CD4-positive, alpha-beta T cell treated with Interleukin-6 at 100 ng/mL for 8 hours (primary cell): ENCODE measurements around the gene GPR84.

ENCODE experiments used
- DNase-seq: peaks from one replicate; pipeline ENCODE4 v3.0.0-alpha.2; 2020; ENCODE audit warnings: mixed read lengths, low spot score

Gene GPR84

DNA sequence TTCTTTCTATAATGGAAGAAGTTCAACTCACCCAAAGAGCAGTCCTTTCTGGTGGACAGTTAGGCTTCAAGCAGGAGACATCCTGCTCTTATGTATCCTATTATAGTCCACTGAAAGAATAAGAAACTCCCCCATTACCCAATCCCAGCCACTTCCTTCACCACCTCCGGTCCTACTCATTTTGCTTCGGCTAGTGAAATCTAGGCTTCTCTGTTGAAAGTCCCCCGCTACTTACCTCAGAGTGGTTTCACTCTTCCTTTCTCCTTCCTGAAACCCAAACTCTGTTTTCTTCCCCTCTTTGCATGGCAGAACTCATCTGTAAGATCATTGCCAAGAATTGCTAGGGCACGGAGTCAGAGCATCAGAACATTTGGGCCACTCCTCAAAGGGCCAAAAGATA lies at the start of gene GPR84:
Gene GPR84, minus strand, starts transcription at position 74 of the 400 bp plus-strand sequence. CDS start 635 bp downstream, outside the sequence.
- DNase-seq = peak; percentile 29

DNA sequence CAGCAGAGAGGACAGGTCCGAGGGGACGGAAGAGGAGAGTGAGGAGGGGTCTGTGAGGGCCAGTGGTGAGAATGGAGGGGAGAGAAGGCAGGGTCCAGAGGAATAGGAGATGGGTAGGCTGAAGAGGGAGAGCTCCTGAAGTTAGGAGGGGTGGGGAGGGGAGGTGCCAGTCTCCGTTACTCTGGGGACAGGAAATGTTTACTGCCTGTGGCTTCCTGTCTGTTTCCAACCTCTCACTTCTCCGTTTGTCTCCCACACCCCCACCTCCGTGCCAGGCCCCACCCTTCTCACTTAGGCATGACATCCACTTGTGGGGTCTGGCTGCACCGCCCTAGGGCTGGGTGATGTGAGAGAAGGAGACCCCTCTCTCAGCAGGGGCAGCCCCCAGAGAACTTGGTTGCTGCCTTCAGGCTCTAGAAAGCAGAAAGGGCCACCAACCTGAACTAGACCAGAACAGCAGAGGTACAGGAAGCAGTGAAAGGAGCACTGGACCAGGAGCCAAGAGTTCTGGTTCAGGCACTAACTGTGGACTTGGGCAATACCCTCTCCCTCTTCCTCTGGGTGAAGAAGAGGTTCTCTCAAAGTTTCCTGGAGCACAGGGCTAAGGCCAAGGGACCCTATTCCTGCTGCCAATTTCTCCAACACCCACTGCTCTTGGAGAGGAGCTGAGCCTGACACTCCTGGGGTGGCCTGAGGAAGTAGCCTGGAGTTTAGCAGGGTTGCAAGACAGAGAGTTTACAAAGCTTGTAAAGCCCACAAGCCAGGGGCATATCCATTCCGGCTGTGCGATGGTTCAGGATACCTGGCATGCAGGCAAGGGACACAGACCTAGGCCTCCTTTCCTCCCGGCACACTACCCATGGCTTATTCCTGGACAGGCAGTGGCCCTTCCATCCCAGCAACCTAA lies 49.3 kb upstream of the GPR84 start:
- peak; percentile 83 for DNase-seq

DNA sequence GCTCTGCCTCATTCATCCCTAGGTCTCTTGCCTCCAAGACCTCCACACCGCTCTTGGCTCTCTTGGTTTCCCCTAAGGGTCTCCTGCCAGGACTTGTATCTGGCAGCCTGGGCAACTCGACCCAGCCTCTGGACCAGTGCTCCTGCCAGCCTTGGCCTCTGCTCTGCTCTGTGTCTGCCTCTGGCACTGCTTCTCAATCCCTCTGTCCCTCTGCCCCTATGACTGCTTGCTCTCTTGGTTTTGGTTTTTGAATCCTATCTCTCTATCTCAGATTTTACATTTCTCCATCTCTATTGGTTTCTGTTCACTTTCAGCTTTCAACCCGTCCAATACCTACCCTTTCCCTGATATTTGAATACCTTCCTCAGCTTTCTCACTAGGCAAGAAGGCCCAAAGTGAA lies 48.5 kb upstream of the GPR84 start:
- DNase-seq = no peak

DNA sequence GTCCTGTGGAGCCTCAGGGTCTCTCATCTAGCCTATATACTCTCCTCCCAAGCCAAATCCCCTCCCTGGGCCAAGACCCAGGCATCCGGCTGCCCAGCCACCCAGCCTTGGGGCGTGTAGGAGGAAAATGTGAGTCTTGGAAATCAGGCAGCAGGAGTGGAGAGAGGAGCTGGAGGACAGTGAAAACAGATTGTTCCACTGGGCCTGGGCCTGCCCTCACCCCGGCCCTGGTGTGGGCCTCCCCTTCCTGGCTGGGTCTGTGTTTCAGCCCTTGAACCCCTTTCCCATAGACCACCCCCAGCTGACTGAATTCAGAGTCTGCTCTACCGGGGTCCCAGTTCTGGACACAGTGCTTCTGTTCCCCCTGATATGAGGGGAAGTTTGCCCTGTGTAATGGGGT lies 48.1 kb upstream of the GPR84 start:
- no peak for DNase-seq

DNA sequence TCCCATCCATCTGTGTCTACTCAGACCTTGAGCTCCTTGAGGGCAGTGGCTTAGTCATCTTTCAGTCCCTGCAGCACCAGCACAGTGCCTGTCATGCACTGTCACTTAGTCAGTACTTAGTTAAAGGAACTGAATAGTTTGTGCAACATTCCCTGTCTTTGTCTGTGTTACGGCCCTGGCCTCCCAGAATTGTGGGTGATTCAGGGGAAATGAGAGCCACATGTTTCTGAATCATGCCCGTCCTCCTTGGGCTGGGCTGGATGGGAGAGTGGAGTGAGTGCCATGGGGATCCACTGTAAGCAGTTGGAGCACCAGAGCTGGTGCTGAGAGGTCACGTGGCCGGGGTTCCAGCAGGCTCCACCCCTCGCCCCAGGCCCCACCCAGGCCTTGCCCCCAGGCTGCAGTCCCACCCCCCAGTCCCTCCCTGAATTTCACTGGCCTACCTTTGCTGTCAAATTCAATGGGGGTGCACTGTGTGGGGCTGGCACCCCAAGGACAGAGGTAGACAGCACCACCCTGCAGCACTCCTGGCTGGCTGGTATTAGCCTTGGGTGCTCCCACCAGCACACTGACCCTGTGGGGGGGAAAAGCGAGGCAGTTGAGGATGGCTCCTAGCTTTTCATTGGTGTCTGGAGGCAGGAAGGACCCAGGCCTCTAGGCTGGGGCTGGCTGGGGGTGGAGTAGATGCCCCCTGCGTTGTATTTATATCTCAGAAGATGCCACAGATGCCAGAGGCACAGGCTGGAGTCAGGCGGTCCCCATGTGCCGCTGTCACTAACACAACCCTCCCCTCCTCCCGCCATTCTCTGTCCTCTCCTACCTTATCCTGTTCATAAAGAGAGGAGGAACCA lies 47.3 kb upstream of the GPR84 start:
- DNase-seq = peak; percentile 64

DNA sequence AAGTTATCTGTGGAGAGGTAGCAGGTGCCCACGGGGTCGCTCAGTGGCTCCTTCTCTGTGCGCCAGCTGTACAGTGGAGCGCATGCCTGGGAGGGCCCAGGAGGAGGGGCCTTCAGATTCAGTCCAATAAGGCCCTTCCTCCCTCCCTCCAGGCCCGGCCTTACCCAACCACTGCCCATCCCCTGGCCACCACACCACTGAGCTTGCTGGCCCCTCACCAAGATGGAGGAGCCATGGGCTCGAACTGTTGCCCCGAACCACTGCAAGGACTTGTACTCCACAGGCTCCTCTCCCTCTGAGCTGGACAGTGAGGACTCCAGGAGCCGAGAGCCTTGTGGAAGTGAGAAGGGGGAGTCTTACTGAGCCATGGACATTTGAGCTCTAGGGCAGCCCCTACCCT lies 45.0 kb upstream of the GPR84 start:
- DNase-seq = no peak

DNA sequence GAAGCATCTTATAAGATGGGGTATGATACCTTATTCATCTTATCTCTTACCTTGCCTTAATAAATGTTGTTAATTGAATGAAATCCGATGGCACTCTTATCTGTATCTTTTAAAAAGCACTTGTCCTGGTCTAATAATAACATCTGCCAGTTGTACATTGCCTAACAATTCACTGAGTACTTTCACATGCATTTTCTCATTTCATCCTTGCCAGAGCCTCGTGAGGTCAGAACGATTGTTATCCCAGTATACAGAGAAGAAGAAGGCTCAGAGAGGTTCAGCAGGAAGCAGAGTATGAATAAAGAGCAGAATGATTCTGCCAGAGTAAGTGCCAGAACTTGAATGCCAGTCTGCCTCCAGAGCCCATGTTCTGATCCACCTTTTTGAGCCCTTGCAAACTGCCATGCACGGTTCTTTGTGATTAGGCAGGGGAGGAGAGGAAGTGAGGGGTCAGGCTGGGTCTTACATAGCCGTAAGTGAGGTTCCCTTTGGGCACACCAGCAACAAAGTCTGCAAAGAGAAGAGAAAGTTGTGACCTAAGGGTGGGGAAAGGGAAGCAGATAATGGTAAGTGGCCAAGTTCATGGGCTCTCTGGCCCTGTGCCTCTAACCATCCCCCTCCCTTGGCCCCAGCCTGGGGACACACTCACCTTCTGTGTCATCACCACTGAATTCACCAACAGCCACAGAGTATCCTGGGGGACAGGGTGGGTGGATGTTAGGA lies 43.1 kb upstream of the GPR84 start:
- DNase-seq = no peak

DNA sequence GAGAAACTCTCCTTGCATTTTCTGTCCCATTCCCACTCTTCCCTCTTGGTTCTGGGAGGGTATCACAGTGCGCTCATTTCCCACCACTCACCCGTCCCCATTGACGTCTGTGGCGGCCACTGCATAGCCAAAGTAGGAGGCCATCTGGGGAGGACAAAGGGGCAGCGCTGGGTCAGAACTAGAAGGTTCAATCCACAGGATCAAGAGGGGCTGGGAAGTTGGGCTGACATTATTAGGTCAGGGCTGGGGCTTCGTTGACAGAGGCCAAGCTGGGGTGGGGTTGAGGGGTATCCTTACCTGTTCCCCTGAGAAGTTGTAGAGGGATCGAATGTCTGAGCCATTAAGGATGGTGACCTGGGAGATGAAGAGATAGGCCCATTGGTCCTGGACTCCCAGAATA lies 41.3 kb upstream of the GPR84 start:
- no peak for DNase-seq

DNA sequence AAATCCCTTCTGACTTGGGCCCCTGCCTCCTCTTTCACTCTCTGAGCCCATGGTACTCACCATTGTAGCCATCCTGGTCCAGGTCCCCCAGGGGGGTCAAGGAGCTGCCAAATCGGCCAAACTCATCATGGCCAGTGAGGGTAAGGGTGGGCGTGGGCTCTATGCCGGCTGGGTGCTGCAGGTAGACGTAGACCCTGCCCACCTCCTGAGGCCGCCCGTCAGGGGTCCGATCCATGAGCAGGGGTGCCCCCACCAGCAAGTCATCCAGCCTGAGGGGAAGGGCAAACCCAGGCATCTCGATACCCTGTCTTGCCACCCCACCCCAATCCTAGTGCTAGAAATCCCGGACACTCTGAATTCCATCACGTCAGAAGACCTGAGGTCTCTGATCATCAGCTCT lies 40.8 kb upstream of the GPR84 start:
- no peak for DNase-seq

DNA sequence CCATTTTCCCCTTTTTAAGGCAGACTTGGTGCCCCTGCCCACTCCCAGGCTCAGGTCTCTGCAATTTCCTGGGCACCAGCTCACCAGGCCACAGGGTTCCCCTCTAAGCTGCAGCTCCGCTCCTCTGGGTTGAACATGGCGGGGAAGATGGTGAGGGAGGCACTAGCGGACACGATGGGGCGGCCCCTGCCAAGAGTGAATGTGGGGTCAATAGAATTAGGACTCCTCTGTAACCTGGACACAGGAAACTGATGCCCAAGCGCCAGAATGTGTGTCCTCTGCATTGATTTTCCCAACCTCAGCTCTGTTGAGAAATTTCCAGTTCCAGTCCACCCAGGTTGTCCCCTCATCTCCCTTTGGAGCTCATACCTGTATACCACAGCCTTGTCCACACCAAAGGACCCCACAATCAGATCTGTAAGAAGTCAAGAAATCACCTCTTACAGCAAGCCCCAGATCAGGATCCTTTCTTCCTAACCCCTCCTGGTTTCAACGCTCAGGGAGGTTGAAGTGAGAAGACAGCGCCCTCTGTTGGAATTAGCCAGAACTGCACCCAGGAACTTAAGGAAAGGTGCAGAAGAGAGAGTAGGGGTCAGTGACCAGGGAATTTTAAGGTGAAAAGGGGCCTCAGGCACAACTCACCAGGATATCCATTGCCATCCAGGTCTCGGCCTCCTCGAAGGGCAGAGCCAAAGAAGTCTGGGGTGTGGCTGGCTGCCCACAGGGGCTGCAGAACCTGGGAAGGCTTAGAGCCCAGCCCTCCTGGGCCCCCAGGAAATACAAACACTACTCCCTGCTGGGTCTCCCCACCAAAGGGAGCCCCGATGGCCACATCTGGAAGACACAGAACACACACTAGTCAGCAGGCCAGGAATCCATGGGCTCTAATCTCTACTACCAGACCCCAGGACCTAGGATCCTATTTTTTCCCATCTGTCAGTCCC lies 40.0 kb upstream of the GPR84 start:
- DNase-seq = peak; percentile 57

DNA sequence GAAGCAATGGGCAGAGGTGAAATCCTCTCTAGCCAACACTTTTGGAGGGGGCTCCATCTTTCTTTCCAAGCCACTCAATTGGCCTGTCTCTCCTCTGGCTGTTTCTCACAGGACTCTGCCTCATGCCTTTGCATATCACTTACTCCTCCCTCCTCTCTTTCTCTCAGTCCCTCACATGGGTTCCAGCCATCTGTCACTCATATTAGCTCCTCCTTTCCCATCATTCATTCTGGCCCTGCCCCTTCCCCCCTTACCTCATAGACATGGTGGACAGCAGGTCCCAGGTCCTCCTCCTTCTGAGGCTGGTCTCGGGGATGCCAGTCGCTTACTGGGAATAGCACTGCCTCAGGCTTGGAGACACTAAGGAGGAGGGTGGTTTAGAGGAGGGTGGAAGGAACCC lies 36.8 kb upstream of the GPR84 start:
- DNase-seq = no peak

DNA sequence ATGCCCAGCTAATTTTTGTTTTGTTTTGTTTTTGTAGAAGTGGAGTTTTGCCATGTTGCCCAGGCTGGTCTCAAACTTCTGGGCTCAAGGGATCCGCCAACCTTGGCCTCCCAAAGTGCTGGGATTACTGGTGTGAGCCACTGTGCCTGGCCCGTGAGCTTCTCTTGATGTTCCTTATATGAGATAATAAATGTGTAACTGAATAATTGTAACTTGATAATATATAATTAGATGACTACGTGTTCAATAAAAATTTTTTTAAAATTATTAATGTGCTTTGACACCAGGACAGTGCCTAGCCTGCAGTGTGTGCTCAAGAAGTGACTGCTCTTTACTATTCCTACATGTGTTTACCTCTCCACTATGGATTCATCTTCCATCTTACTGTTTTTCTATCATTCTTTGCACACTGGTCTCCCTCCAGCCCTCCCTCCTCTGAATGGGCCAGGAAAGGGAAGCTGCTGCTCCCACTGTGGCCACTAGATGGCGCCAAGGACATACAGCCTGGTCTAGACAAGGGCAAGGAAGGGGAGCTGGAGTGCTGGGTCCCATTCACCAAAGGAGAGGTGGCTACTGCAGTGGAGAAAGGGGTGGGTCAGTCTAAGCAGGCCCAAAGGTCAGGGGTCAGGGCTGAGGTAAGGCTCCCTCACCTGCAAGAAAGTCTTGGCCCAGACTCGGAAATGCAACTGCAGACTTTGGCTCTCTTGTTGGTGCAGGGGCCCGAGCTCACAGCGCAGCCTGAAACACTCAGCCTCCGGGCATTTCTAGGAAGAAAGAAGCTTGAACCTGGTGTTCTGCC lies 34.9 kb upstream of the GPR84 start:
- DNase-seq = peak; percentile 85

DNA sequence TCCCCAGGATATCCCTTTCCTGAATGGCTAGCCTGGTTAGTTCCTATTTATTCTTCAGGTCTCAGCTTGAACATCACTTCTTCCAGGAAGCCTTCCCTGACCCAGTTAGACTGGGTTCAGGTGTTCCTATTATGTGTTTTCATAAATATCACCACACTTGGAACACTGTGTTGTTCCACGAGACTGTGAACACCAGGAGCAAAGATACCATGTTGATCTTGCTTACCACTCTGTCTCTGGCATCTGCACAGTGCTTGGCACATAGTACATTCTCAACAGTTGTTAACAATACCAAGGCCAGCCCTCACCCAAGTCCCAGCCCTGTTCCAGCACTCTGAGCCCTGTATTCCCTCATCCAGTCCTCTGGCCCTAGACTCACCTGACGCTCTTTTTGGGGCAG lies 33.9 kb upstream of the GPR84 start:
- DNase-seq = no peak

DNA sequence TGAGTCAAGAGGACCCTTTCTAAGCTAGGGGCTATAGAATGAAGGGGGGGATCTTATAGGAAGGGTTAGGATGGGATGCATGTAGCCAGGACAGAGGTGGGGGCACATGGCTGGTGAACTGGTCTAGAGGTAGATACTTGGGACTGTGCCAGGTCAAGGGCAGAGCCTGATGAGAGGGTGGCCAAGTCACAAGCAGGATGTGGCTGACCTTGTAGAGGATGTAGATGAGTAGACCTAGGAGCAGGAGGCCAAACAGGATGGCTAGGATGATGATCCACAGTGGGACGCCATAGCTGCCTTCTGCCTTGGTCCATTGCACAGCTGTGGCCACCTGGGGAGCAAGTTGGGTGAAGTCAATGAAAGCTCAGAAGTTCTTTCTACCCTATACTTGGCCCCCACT lies 32.9 kb upstream of the GPR84 start:
- no peak for DNase-seq

DNA sequence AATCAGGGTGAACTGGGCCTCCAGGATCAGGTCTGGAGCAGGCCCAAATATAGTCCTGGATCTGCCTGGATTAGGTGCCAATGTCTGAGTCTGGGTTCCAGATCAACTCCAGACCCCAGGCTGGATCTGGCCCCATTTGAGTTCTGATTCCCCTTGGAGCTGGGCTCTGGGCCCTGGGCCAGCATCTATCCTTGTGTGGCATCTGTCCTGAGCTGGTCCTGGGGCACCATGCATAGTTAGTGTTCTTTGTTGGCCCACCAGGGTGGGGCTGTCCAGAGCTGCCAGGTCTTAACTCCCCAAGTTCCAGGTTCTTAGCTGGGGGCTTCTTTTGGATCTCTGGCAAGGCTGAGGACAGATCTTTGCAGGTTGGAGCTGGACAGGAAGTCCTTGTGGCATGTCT lies 31.3 kb upstream of the GPR84 start:
- no peak for DNase-seq

DNA sequence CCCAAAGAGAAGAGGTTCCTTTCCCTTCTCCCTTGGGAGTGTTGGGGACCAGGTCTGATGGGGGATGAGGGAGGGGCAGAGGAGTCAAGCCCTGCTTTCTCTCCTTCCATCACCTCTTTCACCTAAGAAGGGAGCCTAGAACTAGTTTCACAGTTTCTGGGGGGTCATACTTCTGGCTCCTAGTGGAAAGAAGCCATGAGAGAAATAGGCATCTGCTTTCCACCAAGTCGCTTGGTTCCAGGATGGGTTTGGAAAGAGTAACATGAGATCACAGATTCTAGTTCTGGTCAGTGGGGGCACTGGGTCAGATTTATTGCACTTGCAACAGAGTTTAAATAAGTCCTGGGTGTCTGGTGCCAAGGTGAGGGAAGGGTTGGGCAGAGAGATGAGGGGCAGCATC lies 30.7 kb upstream of the GPR84 start:
- no peak for DNase-seq

DNA sequence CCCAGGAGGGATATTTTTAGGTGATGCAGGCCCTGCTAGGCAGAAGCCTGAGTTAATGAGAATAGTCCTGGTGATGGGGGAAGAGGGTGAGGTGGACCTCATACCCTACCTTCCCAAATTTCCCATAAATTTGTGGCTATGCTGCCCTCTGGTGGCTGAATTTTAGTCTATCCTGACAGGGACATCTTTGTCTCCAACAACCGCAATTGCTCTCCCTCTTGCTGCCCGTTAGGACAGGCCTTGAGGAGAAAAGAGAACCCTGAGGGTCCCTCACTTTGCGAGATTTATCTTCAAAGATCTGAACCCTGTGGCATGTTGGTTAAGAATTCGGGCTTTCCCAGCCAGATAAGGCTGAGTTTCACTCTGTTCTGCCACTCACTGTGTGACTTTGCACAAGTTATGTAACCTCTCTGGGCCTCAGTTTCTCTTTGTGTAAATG lies 30.0 kb upstream of the GPR84 start:
- peak; percentile 36 for DNase-seq

DNA sequence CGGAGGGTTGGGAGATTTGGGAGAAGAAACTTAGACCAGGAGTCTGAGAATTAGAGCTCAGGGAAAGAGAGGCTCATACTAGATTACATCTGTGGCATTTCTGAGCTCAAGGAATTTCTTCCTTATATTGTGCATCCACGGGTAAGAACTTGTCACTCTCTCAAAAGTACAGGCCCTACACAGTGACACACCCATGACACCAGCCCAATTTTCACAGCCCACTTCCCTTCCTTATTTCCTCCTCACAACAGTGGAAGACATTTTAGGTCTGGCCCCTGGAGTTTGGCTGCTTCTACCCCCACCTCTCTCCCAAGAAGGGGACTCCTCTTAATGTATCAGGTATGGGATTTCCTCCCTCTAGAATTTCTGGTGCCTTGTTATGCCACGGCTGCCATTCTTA lies 29.5 kb upstream of the GPR84 start:
- no peak for DNase-seq

DNA sequence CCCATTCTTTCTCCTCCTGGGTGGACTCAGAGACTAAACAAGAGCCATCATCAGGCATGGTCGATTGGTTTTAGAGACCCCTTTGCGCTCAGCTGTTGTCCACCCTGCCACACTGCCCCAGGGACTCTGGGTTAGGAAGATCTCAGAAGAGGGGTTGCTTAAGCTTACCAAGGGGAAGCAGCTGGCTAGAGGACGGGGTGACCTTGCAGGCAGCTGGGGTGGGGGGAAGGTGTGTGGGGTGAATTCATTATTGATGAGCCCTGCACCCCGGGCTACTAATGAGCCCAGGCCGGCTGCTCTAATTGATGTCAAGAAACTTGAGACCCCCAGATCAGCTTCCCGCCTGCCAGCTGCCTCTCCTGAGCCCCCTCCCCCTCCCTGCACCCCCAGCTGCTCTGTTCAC lies 28.9 kb upstream of the GPR84 start:
- no peak for DNase-seq

DNA sequence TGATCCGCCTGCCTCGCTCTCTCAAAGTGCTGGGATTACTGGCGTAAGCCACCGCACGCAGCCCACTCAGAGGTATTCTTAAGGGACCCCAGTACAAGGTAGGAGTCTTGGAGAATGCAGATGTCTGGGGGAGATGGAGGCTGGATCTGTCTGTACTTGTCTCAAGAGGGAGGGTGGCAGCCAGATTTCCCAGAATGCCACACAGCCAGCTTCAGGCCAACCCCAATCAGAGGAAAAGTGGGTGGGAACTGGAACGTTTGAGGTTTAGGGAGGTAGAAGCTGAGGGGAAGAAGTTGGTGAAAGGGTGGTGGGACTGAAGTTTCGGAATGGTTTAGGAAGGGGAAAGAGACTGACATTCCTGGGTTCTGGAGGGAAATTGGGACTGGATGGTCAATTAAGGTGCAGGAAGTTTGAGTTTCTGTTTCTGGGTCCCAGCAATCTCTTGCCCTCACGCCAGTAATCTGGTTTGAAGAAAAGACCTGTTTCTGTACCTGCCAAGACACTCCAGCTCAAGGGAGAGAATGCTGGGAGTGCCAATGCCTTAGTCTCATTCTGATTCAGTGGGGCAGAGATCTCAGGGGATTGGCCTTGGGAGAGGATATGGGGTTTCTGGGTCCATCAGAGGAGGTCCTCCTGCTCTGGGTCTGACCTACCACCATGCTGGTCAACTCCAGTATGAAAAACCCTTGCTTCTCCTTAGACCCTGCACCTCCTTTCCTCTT lies 28.4 kb upstream of the GPR84 start:
- no peak for DNase-seq
